ENCODE results near the gene INTS6. TPM values are rescaled to one million over a fixed set of nuclear protein-coding genes. Genes with fewer than 3 reads are reported as not detected.

Gene INTS6
- total RNA-seq, 1 donor, result 40.5 TPM

DNA sequence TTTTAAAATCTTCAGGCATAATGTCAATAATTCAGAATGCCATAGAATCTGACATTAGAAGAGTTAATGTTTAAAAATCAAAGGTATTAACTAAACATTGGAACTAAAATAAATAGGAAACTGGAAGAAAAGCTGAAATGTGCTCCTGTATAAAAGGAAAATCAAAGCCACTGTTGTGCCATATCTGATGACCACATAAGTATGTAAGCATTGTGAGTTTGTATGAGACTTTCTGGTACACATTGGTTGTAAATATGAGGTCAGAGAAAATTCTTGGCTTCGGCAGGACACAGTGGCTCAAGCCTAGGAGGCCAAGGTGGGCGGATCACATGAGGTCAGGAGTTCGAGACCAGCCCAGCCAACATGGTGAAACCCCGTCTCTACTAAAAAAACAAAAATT lies 48.3 kb upstream of the INTS6 start:
- Histone ChIP-seq H3K27me3 (ENCODE audit: insufficient read depth, low read length) (no peaks in the 10 kb centered on the region), H3K4me2 (ENCODE audit: insufficient read depth, low read length) (no peak overlapping the region), H3K79me2 (ENCODE audit: insufficient read depth, low read length) (no peaks in the 10 kb centered on the region), H3K27ac (ENCODE audit: low read depth, low read length) (no peak overlapping the region), H3K36me3 (ENCODE audit: insufficient read depth, low read length) (no peaks in the 10 kb centered on the region), H2AFZ (ENCODE audit: low read length) (no peak overlapping the region), H3K4me3 (ENCODE audit: insufficient read depth, low read length) (no peak overlapping the region), H4K20me1 (ENCODE audit: insufficient read depth, low read length) (no peaks in the 10 kb centered on the region), H3K9me3 (ENCODE audit: low read depth, low read length) (no peaks in the 10 kb centered on the region), H3K4me1 (ENCODE audit: insufficient read depth, low read length) (peaks cover 3% of the 10 kb centered on the region)
- TF ChIP-seq, protein P1, sequence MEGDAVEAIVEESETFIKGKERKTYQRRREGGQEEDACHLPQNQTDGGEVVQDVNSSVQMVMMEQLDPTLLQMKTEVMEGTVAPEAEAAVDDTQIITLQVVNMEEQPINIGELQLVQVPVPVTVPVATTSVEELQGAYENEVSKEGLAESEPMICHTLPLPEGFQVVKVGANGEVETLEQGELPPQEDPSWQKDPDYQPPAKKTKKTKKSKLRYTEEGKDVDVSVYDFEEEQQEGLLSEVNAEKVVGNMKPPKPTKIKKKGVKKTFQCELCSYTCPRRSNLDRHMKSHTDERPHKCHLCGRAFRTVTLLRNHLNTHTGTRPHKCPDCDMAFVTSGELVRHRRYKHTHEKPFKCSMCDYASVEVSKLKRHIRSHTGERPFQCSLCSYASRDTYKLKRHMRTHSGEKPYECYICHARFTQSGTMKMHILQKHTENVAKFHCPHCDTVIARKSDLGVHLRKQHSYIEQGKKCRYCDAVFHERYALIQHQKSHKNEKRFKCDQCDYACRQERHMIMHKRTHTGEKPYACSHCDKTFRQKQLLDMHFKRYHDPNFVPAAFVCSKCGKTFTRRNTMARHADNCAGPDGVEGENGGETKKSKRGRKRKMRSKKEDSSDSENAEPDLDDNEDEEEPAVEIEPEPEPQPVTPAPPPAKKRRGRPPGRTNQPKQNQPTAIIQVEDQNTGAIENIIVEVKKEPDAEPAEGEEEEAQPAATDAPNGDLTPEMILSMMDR (IDR thresholded peaks at IDR 0.05; ENCODE audit: extremely low read depth, low read depth, low read length), result no peak
- DNase-seq (ENCODE audit: insufficient read length, low spot score, missing footprints), result no peak

DNA sequence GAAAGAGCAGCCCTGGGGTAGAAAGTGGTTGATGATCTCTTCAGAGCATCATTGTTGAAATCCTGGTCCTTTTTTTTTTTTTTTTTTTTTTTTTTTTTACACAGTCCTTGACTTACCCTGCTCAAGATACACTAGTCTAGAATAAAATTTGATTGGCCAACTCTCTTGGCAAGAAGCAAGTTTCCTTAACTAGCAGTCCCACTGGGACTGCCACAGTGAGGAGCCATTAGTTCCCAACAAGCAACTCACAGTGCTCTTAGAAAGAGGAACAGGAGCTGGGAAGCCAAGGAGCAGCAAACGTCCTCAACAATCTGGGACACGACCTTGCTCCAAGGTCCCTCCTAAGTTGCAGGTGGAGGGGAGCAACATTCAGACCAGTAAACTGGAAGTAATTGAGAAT lies 47.9 kb upstream of the INTS6 start:
- TF ChIP-seq, protein P1 (IDR thresholded peaks at IDR 0.05; ENCODE audit: extremely low read depth, low read depth, low read length), result no peak

DNA sequence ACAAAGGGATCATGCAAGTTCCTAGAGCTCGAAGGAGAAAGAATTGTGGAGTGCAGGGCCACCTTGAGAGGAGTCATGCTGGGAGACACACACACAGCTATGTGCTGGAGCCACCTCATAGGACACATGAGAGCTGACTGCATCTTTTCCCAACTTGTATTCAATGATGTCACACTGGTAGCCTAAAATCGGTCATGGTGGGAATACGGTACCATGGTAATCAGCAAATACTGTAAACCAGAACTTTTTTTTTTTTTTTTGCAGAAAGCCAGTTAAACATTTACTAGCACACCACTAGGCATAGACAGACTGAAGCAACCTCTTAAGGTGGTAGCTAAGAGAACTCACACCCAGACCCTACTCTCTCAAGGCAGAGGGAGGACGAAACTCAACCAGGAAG lies 47.0 kb upstream of the INTS6 start:
- Histone ChIP-seq H4K20me1 (ENCODE audit: insufficient read depth, low read length) (no peaks in the 10 kb centered on the region), H3K4me3 (ENCODE audit: insufficient read depth, low read length) (no peak overlapping the region), H2AFZ (ENCODE audit: low read length) (no peak overlapping the region), H3K4me1 (ENCODE audit: insufficient read depth, low read length) (peaks cover 3% of the 10 kb centered on the region), H3K27ac (ENCODE audit: low read depth, low read length) (no peak overlapping the region), H3K36me3 (ENCODE audit: insufficient read depth, low read length) (no peaks in the 10 kb centered on the region), H3K27me3 (ENCODE audit: insufficient read depth, low read length) (no peaks in the 10 kb centered on the region), H3K9me3 (ENCODE audit: low read depth, low read length) (no peaks in the 10 kb centered on the region), H3K4me2 (ENCODE audit: insufficient read depth, low read length) (no peak overlapping the region), H3K79me2 (ENCODE audit: insufficient read depth, low read length) (no peaks in the 10 kb centered on the region)
- DNase-seq (ENCODE audit: insufficient read length, low spot score, missing footprints), result no peak
- TF ChIP-seq, protein P1 (IDR thresholded peaks at IDR 0.05; ENCODE audit: extremely low read depth, low read depth, low read length), result no peak

More for the DNA sequence above, 47.9 kb upstream of the INTS6 start:
- no peak overlapping the region for H2AFZ ChIP-seq (ENCODE audit: low read length)
- no peaks in the 10 kb centered on the region for H3K27me3 ChIP-seq (ENCODE audit: insufficient read depth, low read length)
- H3K27ac ChIP-seq (ENCODE audit: low read depth, low read length), result no peak overlapping the region
- H4K20me1 ChIP-seq (ENCODE audit: insufficient read depth, low read length), result no peaks in the 10 kb centered on the region
- no peak overlapping the region for H3K4me2 ChIP-seq (ENCODE audit: insufficient read depth, low read length)
- H3K4me1 ChIP-seq (ENCODE audit: insufficient read depth, low read length), result peaks cover 3% of the 10 kb centered on the region
- no peaks in the 10 kb centered on the region for H3K9me3 ChIP-seq (ENCODE audit: low read depth, low read length)
- DNase-seq (ENCODE audit: insufficient read length, low spot score, missing footprints), result no peak
- no peaks in the 10 kb centered on the region for H3K36me3 ChIP-seq (ENCODE audit: insufficient read depth, low read length)
- no peak overlapping the region for H3K4me3 ChIP-seq (ENCODE audit: insufficient read depth, low read length)
- no peaks in the 10 kb centered on the region for H3K79me2 ChIP-seq (ENCODE audit: insufficient read depth, low read length)

DNA sequence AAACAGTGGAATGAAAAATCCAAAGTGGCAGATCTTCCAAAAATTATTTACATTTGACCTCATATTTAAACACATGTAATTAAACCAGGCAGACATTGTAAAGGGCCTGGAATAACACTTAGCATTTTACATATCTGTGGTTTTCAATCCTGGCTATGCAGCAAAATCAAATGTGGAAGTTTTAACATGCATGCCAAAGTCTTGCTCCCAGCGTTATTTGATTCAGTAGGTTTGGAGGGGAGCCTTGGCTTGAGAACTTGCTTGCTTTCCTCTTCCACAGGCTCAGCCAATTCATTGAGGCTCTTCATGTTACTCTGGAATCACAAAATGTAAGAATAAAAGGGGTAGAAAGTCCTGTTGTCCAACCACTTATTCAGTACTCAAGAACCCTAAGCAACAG lies 42.5 kb upstream of the INTS6 start:
- no peaks in the 10 kb centered on the region for H3K27me3 ChIP-seq (ENCODE audit: insufficient read depth, low read length)
- no peaks in the 10 kb centered on the region for H3K9me3 ChIP-seq (ENCODE audit: low read depth, low read length)
- no peaks in the 10 kb centered on the region for H3K79me2 ChIP-seq (ENCODE audit: insufficient read depth, low read length)
- H4K20me1 ChIP-seq (ENCODE audit: insufficient read depth, low read length), result no peaks in the 10 kb centered on the region
- H3K4me3 ChIP-seq (ENCODE audit: insufficient read depth, low read length), result no peak overlapping the region
- peaks cover 7% of the 10 kb centered on the region for H3K4me1 ChIP-seq (ENCODE audit: insufficient read depth, low read length)
- H3K36me3 ChIP-seq (ENCODE audit: insufficient read depth, low read length), result no peaks in the 10 kb centered on the region
- no peak overlapping the region for H3K27ac ChIP-seq (ENCODE audit: low read depth, low read length)
- DNase-seq (ENCODE audit: insufficient read length, low spot score, missing footprints), result no peak
- H3K4me2 ChIP-seq (ENCODE audit: insufficient read depth, low read length), result no peak overlapping the region
- TF ChIP-seq, protein P1 (IDR thresholded peaks at IDR 0.05; ENCODE audit: extremely low read depth, low read depth, low read length), result no peak
- H2AFZ ChIP-seq (ENCODE audit: low read length), result no peak overlapping the region
